Muscle of leg (tissue), 11 donors: ENCODE results near the gene SGPL1. TPM values are rescaled to one million over a fixed set of nuclear protein-coding genes. Genes with fewer than 3 reads are reported as not detected.
A peak's percentile ranks its signal among the peaks of the same experiment; 100 is the strongest.
"Not testable (repeated sequence)": the region's sequence is repeated elsewhere in the genome, so short reads cannot be mapped to it uniquely, and the experiment has no call there.

ENCODE experiments used
- DNase-seq: peaks from one replicate; pipeline ENCODE4 v3.0.0; 2013
- H3K27ac ChIP-seq: one replicate; pipeline ENCODE4 v1.5.1; 2013; ENCODE audit warnings: mild to moderate bottlenecking, low read length, control low read depth
- H3K27me3 ChIP-seq: one replicate; pipeline ENCODE4 v1.6.1; 2013; ENCODE audit warnings: low read length; ENCODE audit not compliant: control insufficient read depth, insufficient read depth
- H3K36me3 ChIP-seq: one replicate; pipeline ENCODE4 v1.6.1; 2013; ENCODE audit warnings: low read length; ENCODE audit not compliant: control insufficient read depth, insufficient read depth
- H3K4me1 ChIP-seq: one replicate; pipeline ENCODE4 v1.6.1; 2013; ENCODE audit warnings: low read length; ENCODE audit not compliant: control insufficient read depth, insufficient read depth
- H3K4me3 ChIP-seq: one replicate; pipeline ENCODE4 v1.5.1; 2013; ENCODE audit warnings: low read length, control low read depth
- H3K9me3 ChIP-seq: replicated peaks from 2 replicates; pipeline ENCODE4 v1.6.1; 2013; ENCODE audit warnings: low read depth, low read length; ENCODE audit not compliant: control insufficient read depth
- WGBS: methylation state at CpG from one replicate; pipeline ENCODE4 v1.1.5; 2013; ENCODE audit warnings: missing lambda C conversion rate; ENCODE audit not compliant: insufficient coverage; 5-methylcytosine and 5-hydroxymethylcytosine counted together
- polyA plus RNA-seq, 8 donors: library from polyadenylated mRNA; unstranded; fragments of 120-200 nt; gene quantifications; one replicate each; pipeline versions ENCODE4 v1.2.1 to v1.2.3, GENCODE V29; 2013; ENCODE audit warnings: inconsistent platforms in 1 of 8, low replicate concordance in 1 of 8; ENCODE audit not compliant: insufficient read length in 8 of 8, insufficient read depth in 1 of 8
- total RNA-seq: library from RNA; stranded (reverse); fragments of 120-200 nt; gene quantifications from one replicate; pipeline ENCODE4 v1.2.4, GENCODE V29; 2013

The SGPL1 gene
- total and polyA plus RNA-seq, 9 donors, result 17.4 to 29.1 (median 23.5) TPM

GRCh38 chr10:70917635-70918034, 101.9 kb downstream of the SGPL1 start:
- no peaks in the 10 kb centered on the region for H3K9me3 ChIP-seq
- H3K27me3 ChIP-seq, result peaks cover 28% of the 10 kb centered on the region
- H3K36me3 ChIP-seq, result no peaks in the 10 kb centered on the region
- no peak for DNase-seq
- WGBS, result 55% methylated on average over 8 of the region's 10 CpGs
- peaks cover 13% of the 10 kb centered on the region for H3K4me1 ChIP-seq
- H3K27ac ChIP-seq, result no peak overlapping the region
- no peak overlapping the region for H3K4me3 ChIP-seq

- Histone ChIP-seq H3K27me3 (peaks cover 29% of the 10 kb centered on the region), H3K4me3 (no peak overlapping the region), H3K27ac (no peak overlapping the region), H3K36me3 (no peaks in the 10 kb centered on the region), H3K4me1 (peaks cover 13% of the 10 kb centered on the region), H3K9me3 (no peaks in the 10 kb centered on the region)
- 20% methylated on average over 16 of the region's 22 CpGs for WGBS
- DNase-seq, result peak; percentile 54
Observed at GRCh38 chr10:70918851-70919530, 103.2 kb downstream of the SGPL1 start.

- not testable (repeated sequence) for H3K36me3 ChIP-seq, H3K9me3 ChIP-seq, H3K4me3 ChIP-seq, H3K27ac ChIP-seq, DNase-seq
- H3K4me1 ChIP-seq, result peaks cover 13% of the 10 kb centered on the region
- WGBS, result 84% methylated on average over 7 of the region's 10 CpGs
- H3K27me3 ChIP-seq, result peaks cover 32% of the 10 kb centered on the region
Observed at GRCh38 chr10:70919906-70920305, 104.2 kb downstream of the SGPL1 start.

DNA sequence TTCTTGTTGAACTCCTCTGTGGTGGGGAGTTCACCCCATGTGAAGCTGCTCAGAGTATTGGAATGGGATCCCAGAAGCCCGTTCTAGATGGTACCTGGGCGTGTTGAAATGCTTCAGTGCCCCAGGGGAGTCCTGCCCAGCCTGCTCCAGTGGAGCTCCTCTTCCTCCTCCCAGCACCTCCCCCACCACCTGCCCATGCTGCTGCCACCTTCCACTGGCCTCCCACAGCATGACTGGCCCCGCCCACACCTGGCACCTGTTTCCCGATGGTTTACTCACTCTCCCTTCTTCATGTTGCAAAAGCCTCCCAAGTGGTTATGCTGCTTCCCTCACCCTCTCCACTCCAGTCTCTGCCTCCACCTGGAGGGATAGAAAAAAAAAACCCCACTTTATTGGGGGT, 104.8 kb downstream of the SGPL1 start:
- Histone ChIP-seq H3K27me3 (peaks cover 29% of the 10 kb centered on the region), H3K9me3 (no peaks in the 10 kb centered on the region)
- 71% methylated on average over 1 of the region's 4 CpGs for WGBS

DNA sequence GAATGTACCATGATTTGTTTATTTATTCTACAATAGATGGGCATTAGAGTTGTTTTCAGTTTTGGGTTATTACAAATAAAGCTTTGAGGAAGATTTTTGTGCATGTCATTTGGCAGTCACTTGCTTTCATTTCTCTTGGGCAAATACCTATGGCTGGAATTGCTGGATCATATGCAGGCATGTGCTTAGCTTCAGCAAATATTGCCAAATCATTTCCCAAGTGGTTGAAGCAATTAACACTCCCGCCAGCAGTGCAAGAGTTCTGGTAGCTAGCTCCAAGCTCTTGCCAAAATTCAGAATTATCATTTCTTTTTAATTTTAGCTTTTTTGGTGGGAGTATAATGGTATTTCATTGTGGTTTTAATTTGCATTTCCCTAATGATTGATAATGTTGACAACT, 105.5 kb downstream of the SGPL1 start:
- Histone ChIP-seq H3K27me3 (peaks cover 26% of the 10 kb centered on the region), H3K4me1 (peaks cover 13% of the 10 kb centered on the region), H3K36me3 (no peaks in the 10 kb centered on the region), H3K27ac (no peak overlapping the region), H3K4me3 (no peak overlapping the region), H3K9me3 (no peaks in the 10 kb centered on the region)
- WGBS, result no CpG with 5 or more reads among the region's 1 CpG
- no peak for DNase-seq

More for the DNA sequence above, 104.8 kb downstream of the SGPL1 start:
- Histone ChIP-seq H3K27ac (no peak overlapping the region), H3K36me3 (no peaks in the 10 kb centered on the region), H3K4me3 (no peak overlapping the region), H3K4me1 (peaks cover 13% of the 10 kb centered on the region)
- DNase-seq, result no peak

GRCh38 chr10:70923696-70924095, 107.9 kb downstream of the SGPL1 start:
- H3K4me3 ChIP-seq, result no peak overlapping the region
- peaks cover 25% of the 10 kb centered on the region for H3K27me3 ChIP-seq
- no peak overlapping the region for H3K27ac ChIP-seq
- WGBS, result 82% methylated on average over 7 of the region's 8 CpGs
- H3K36me3 ChIP-seq, result no peaks in the 10 kb centered on the region
- no peak for DNase-seq
- H3K9me3 ChIP-seq, result no peaks in the 10 kb centered on the region
- H3K4me1 ChIP-seq, result peaks cover 9% of the 10 kb centered on the region

DNA sequence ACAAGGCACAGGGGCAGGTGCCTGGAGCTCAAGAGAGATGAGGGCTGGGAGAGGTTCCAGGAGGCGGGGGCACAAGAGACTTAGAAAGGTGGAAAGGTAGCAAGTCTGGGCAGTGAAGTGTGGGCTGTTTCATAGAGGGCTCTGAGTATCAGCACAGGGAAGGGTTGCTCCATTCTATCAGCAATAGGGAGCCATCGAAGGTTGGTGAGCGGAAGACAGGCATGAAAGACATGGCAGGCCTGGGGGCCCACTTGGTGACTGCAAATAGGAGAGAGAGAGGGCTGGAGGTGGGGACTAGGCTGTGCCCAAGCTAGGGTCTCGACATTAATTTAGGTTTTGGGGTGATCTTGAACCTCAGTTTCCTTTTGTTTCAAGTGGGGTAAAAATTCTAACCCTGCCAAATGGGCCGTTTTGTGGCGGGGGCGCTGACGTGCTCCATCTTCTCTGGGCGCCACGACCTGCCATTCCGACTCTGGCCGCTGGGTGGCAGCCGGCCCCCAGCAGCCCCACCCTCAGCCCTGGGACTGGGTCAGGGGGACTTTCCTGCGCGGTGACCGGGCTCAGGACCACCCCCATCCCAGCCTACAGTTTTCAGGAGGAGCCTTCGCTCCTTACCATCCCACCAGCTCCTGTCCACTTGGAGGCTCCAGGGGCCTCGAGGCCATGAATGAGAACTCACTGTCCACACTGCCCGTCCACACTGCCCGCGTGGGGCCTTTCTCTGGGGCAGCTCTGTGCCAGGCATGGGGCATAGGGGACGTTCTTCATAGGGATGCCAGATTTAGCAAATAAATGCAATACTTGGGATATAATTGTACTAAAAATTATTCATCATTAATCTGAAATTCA, 109.9 kb downstream of the SGPL1 start:
- H3K27ac ChIP-seq, result no peak overlapping the region
- 22% methylated on average over 18 of the region's 22 CpGs for WGBS
- H3K27me3 ChIP-seq, result peaks cover 28% of the 10 kb centered on the region
- no peaks in the 10 kb centered on the region for H3K9me3 ChIP-seq
- peak; percentile 39 for DNase-seq
- H3K4me1 ChIP-seq, result no peaks in the 10 kb centered on the region
- no peak overlapping the region for H3K4me3 ChIP-seq
- no peaks in the 10 kb centered on the region for H3K36me3 ChIP-seq

GRCh38 chr10:70926226-70927000, 110.7 kb downstream of the SGPL1 start:
- H3K27ac ChIP-seq, result no peak overlapping the region
- 62% methylated on average over 17 of the region's 18 CpGs for WGBS

GRCh38 chr10:70927189-70927943, 111.6 kb downstream of the SGPL1 start:
- DNase-seq, result no peak
- no peak overlapping the region for H3K27ac ChIP-seq
- H3K9me3 ChIP-seq, result no peaks in the 10 kb centered on the region

More at GRCh38 chr10:70926226-70927000, 110.7 kb downstream of the SGPL1 start:
- Histone ChIP-seq H3K4me1 (no peaks in the 10 kb centered on the region), H3K27me3 (peaks cover 30% of the 10 kb centered on the region), H3K36me3 (no peaks in the 10 kb centered on the region), H3K9me3 (no peaks in the 10 kb centered on the region), H3K4me3 (no peak overlapping the region)
- no peak for DNase-seq

More at GRCh38 chr10:70927189-70927943, 111.6 kb downstream of the SGPL1 start:
- Histone ChIP-seq H3K4me1 (no peaks in the 10 kb centered on the region), H3K36me3 (no peaks in the 10 kb centered on the region), H3K4me3 (no peak overlapping the region), H3K27me3 (peaks cover 34% of the 10 kb centered on the region)
- 55% methylated on average over 2 of the region's 13 CpGs for WGBS
